ENCODE results near the gene OR4D5. TPM values are rescaled to one million over a fixed set of nuclear protein-coding genes. Genes with fewer than 3 reads are reported as not detected.

Gene OR4D5
- total and polyA plus RNA-seq, 2 of the 8 experiments (the other 6 are each of a cell fraction or from before 2014, with no cell fraction given): not detected

Other genes starting within 250 kb of the OR4D5 start
- 33.0 and 33.9 TPM in 2 replicates for gene ZNF202, start 198.0 kb upstream of the OR4D5 start, total RNA-seq (2021; fragmentation: NEBNext Ultra II Directional; extraction: Animal tissue kit (Norgen Biotek cat#: 25700))
- 13.2 and 14.1 TPM in 2 replicates for gene ZNF202, start 198.0 kb upstream of the OR4D5 start, polyA plus RNA-seq (2011; rRNA removed)
- gene OR6X1, start 185.1 kb upstream of the OR4D5 start, total RNA-seq (2021; fragmentation: NEBNext Ultra II Directional; extraction: Animal tissue kit (Norgen Biotek cat#: 25700)): not detected in 2 replicates
- gene OR6X1, start 185.1 kb upstream of the OR4D5 start, polyA plus RNA-seq (2011; rRNA removed): not detected in 2 replicates
- not detected in 2 replicates for gene OR6M1, start 133.3 kb upstream of the OR4D5 start, total RNA-seq (2021; fragmentation: NEBNext Ultra II Directional; extraction: Animal tissue kit (Norgen Biotek cat#: 25700))
- gene OR6M1, start 133.3 kb upstream of the OR4D5 start, polyA plus RNA-seq (2011; rRNA removed): not detected in 2 replicates
- gene TMEM225, start 53.9 kb upstream of the OR4D5 start, total RNA-seq (2021; fragmentation: NEBNext Ultra II Directional; extraction: Animal tissue kit (Norgen Biotek cat#: 25700)): not detected in 2 replicates
- gene TMEM225, start 53.9 kb upstream of the OR4D5 start, polyA plus RNA-seq (2011; rRNA removed): not detected in 2 replicates
- gene OR8D4, start 37.5 kb upstream of the OR4D5 start, total RNA-seq (2021; fragmentation: NEBNext Ultra II Directional; extraction: Animal tissue kit (Norgen Biotek cat#: 25700)): not detected in 2 replicates
- gene OR8D4, start 37.5 kb upstream of the OR4D5 start, polyA plus RNA-seq (2011; rRNA removed): not detected in 2 replicates
- not detected in 2 replicates for gene OR6T1, start 4.2 kb downstream of the OR4D5 start, total RNA-seq (2021; fragmentation: NEBNext Ultra II Directional; extraction: Animal tissue kit (Norgen Biotek cat#: 25700))
- not detected in 2 replicates for gene OR6T1, start 4.2 kb downstream of the OR4D5 start, polyA plus RNA-seq (2011; rRNA removed)
- gene OR10S1, start 38.2 kb downstream of the OR4D5 start, total RNA-seq (2021; fragmentation: NEBNext Ultra II Directional; extraction: Animal tissue kit (Norgen Biotek cat#: 25700)): not detected in 2 replicates
- gene OR10S1, start 38.2 kb downstream of the OR4D5 start, polyA plus RNA-seq (2011; rRNA removed): not detected in 2 replicates
- gene OR10G6, start 55.5 kb downstream of the OR4D5 start, total RNA-seq (2021; fragmentation: NEBNext Ultra II Directional; extraction: Animal tissue kit (Norgen Biotek cat#: 25700)): not detected in 2 replicates
- not detected in 2 replicates for gene OR10G6, start 55.5 kb downstream of the OR4D5 start, polyA plus RNA-seq (2011; rRNA removed)
- not detected in 2 replicates for gene OR10G4, start 73.4 kb downstream of the OR4D5 start, total RNA-seq (2021; fragmentation: NEBNext Ultra II Directional; extraction: Animal tissue kit (Norgen Biotek cat#: 25700))
- gene OR10G4, start 73.4 kb downstream of the OR4D5 start, polyA plus RNA-seq (2011; rRNA removed): 0.14 TPM in 1 of 2 replicates, not detected in the other
- gene OR10G9, start 83.4 kb downstream of the OR4D5 start, total RNA-seq (2021; fragmentation: NEBNext Ultra II Directional; extraction: Animal tissue kit (Norgen Biotek cat#: 25700)): not detected in 2 replicates
- gene OR10G9, start 83.4 kb downstream of the OR4D5 start, polyA plus RNA-seq (2011; rRNA removed): not detected in 2 replicates
- not detected in 2 replicates for gene OR10G8, start 87.2 kb downstream of the OR4D5 start, total RNA-seq (2021; fragmentation: NEBNext Ultra II Directional; extraction: Animal tissue kit (Norgen Biotek cat#: 25700))
- not detected in 2 replicates for gene OR10G8, start 87.2 kb downstream of the OR4D5 start, polyA plus RNA-seq (2011; rRNA removed)
- not detected in 2 replicates for gene OR10G7, start 101.7 kb downstream of the OR4D5 start, total RNA-seq (2021; fragmentation: NEBNext Ultra II Directional; extraction: Animal tissue kit (Norgen Biotek cat#: 25700))
- not detected in 2 replicates for gene OR10G7, start 101.7 kb downstream of the OR4D5 start, polyA plus RNA-seq (2011; rRNA removed)
- gene VWA5A, start 175.8 kb downstream of the OR4D5 start, total RNA-seq (2021; fragmentation: NEBNext Ultra II Directional; extraction: Animal tissue kit (Norgen Biotek cat#: 25700)): 18.8 and 20.4 TPM in 2 replicates
- 8.7 and 12.5 TPM in 2 replicates for gene VWA5A, start 175.8 kb downstream of the OR4D5 start, polyA plus RNA-seq (2011; rRNA removed)
- not detected in 2 replicates for gene OR10D3, start 243.7 kb downstream of the OR4D5 start, total RNA-seq (2021; fragmentation: NEBNext Ultra II Directional; extraction: Animal tissue kit (Norgen Biotek cat#: 25700))
- gene OR10D3, start 243.7 kb downstream of the OR4D5 start, polyA plus RNA-seq (2011; rRNA removed): not detected in 2 replicates